ENCODE measurements around the gene PNKD.

GRCh38 chr2:218256612-218257350, 13.5 kb upstream of the PNKD start:
- TF ChIP-seq MAX (IDR thresholded peaks at IDR 0.05) (no peak), CTCF (IDR thresholded peaks at IDR 0.05 in 2 of 3, conservative IDR thresholded peaks at IDR 0.05 in 1 of 3; ENCODE audit: borderline replicate concordance in 1 of 3, insufficient read depth in 1 of 3, low read depth in 2 of 3, low read length in 2 of 3) (no peak), YY1 (IDR thresholded peaks at IDR 0.05; ENCODE audit: extremely low read depth, insufficient replicate concordance, low read depth, low read length) (no peak), CEBPB (IDR thresholded peaks at IDR 0.05; ENCODE audit: low read depth) (no peak), JUND (IDR thresholded peaks at IDR 0.05) (no peak), EZH2 (IDR thresholded peaks at IDR 0.05) (no peak)
